Type B pancreatic cell (in vitro differentiated cells): ENCODE measurements around the gene DEFB126. TPM values are rescaled to one million over a fixed set of nuclear protein-coding genes. Genes with fewer than 3 reads are reported as not detected.

Experiments
- DNase-seq: peaks from one replicate; pipeline ENCODE4 v3.0.0; 2021; ENCODE audit warnings: mixed read lengths; ENCODE audit not compliant: unreplicated experiment; ENCODE audit errors: extremely low spot score
- H3K27ac Mint-ChIP-seq: 2 replicates; pipeline ENCODE4 v1.8.0; 2021; ENCODE audit warnings: mild to moderate bottlenecking, mixed read lengths
- H3K27me3 Mint-ChIP-seq: 2 replicates; pipeline ENCODE4 v1.8.0; 2021; ENCODE audit warnings: mixed read lengths
- H3K36me3 Mint-ChIP-seq: 2 replicates; pipeline ENCODE4 v1.8.0; 2021; ENCODE audit warnings: mixed read lengths
- H3K4me1 Mint-ChIP-seq: one replicate; pipeline ENCODE4 v1.8.0; 2021; ENCODE audit warnings: mixed read lengths; ENCODE audit not compliant: unreplicated experiment
- H3K4me3 Mint-ChIP-seq: 2 replicates; pipeline ENCODE4 v1.8.0; 2021; ENCODE audit warnings: mild to moderate bottlenecking, mixed read lengths
- H3K9me3 Mint-ChIP-seq: 2 replicates; pipeline ENCODE4 v1.8.0; 2021; ENCODE audit warnings: mixed read lengths
- CTCF ChIP-seq: fragments of 200-600 bp; sonication (generic); conservative IDR thresholded peaks from 2 replicates; pipeline ENCODE4 v1.5.0; 2021; ENCODE audit warnings: antibody characterized with exemption, mild to moderate bottlenecking
- total RNA-seq: library from RNA; stranded (reverse); gene quantifications from 2 replicates; pipeline ENCODE4 v1.2.1, GENCODE V29; 2021; ENCODE audit warnings: low replicate concordance

The DEFB126 gene
- total RNA-seq, 1 donor from 2014 or later = not detected

GRCh38 chr20:157154-157553, 14.8 kb downstream of the DEFB126 start, which contains the start of gene DEFB127:
DEFB127 (plus strand) TSS chr20:157454; CDS start chr20:157545, 91 bp downstream.
- no peak for DNase-seq
- Mint-ChIP-seq H3K36me3 (no peaks in the 10 kb centered on the region), H3K4me3 (no peak within 1 kb of the TSS), H3K27me3 (peaks cover 41% of the 10 kb centered on the region), H3K4me1 (no peaks in the 10 kb centered on the region), H3K27ac (no peak within 1 kb of the TSS), H3K9me3 (no peaks in the 10 kb centered on the region)
- TF ChIP-seq CTCF = no peak

GRCh38 chr20:164618-165017, 22.2 kb downstream of the DEFB126 start:
- no peaks in the 10 kb centered on the region for H3K4me1 Mint-ChIP-seq
- H3K36me3 Mint-ChIP-seq = no peaks in the 10 kb centered on the region
- TF ChIP-seq CTCF = no peak
- DNase-seq = no peak
- H3K9me3 Mint-ChIP-seq = no peaks in the 10 kb centered on the region
- no peak overlapping the region for H3K27ac Mint-ChIP-seq
- no peak overlapping the region for H3K4me3 Mint-ChIP-seq
- peaks cover 36% of the 10 kb centered on the region for H3K27me3 Mint-ChIP-seq

- no peaks in the 10 kb centered on the region for H3K36me3 Mint-ChIP-seq
- no peak for DNase-seq
- no peak for TF ChIP-seq CTCF
- H3K27ac Mint-ChIP-seq = no peak overlapping the region
- no peaks in the 10 kb centered on the region for H3K9me3 Mint-ChIP-seq
- H3K27me3 Mint-ChIP-seq = peaks cover 25% of the 10 kb centered on the region
- no peaks in the 10 kb centered on the region for H3K4me1 Mint-ChIP-seq
- no peak overlapping the region for H3K4me3 Mint-ChIP-seq
Measured at GRCh38 chr20:168876-169275, 26.5 kb downstream of the DEFB126 start.

- Mint-ChIP-seq H3K27ac (no peak overlapping the region), H3K36me3 (no peaks in the 10 kb centered on the region), H3K4me3 (no peak overlapping the region), H3K4me1 (no peaks in the 10 kb centered on the region), H3K27me3 (peaks cover 60% of the 10 kb centered on the region), H3K9me3 (peaks cover 12% of the 10 kb centered on the region)
- TF ChIP-seq CTCF = no peak
- no peak for DNase-seq
Measured at GRCh38 chr20:184288-184687, 41.9 kb downstream of the DEFB126 start.

- Mint-ChIP-seq H3K27ac (no peak overlapping the region), H3K4me3 (no peak overlapping the region), H3K36me3 (no peaks in the 10 kb centered on the region), H3K4me1 (no peaks in the 10 kb centered on the region), H3K9me3 (peaks cover 12% of the 10 kb centered on the region), H3K27me3 (peaks cover 59% of the 10 kb centered on the region)
- TF ChIP-seq CTCF = no peak
- DNase-seq = no peak
Measured at GRCh38 chr20:187733-188132, 45.3 kb downstream of the DEFB126 start.

- TF ChIP-seq CTCF = no peak
- Mint-ChIP-seq H3K4me1 (no peaks in the 10 kb centered on the region), H3K9me3 (peaks cover 5% of the 10 kb centered on the region), H3K27ac (no peak within 1 kb of the TSS), H3K36me3 (no peaks in the 10 kb centered on the region), H3K27me3 (peaks cover 50% of the 10 kb centered on the region), H3K4me3 (no peak within 1 kb of the TSS)
- DNase-seq = no peak
Measured at GRCh38 chr20:189611-190010, 47.2 kb downstream of the DEFB126 start, which contains the start of gene DEFB128. DEFB128 (minus strand) TSS chr20:189711; CDS start chr20:189623, 88 bp downstream.
